ENCODE results near the gene TMEM132A. TPM values are rescaled to one million over a fixed set of nuclear protein-coding genes. Genes with fewer than 3 reads are reported as not detected.
A peak's percentile ranks its signal among the peaks of the same experiment; 100 is the strongest.

Gene TMEM132A
- total and polyA plus RNA-seq, 9 donors, result 2.9 to 34.1 (median 21.3) TPM

- WGBS, 3 donors, result 0 to 1% (median 0%) methylated on average over 24 to 31 of the region's 31 CpGs
- intact Hi-C loops (cut with DNase I), result loop anchor here in 2 of 4 donors (5.0 kb wide), 2 partner anchors 213 to 218 kb away; no protein-coding TSS in a partner anchor
- Histone ChIP-seq H3K36me3 (no peaks in the 10 kb centered on the region), H3K4me1 (ENCODE audit: insufficient read depth) (peaks cover 3% of the 10 kb centered on the region), H3K9me3 (no peaks in the 10 kb centered on the region), H3K4me3 (peak overlapping the region; percentile 50), H3K27me3 (no peaks in the 10 kb centered on the region), H3K27ac (peak overlapping the region; percentile 73 to 96)
- peak in 1 of 5 donors; percentile 70 for DNase-seq
- TF ChIP-seq CTCF (IDR thresholded peaks at IDR 0.05) (no peak), POLR2A (IDR thresholded peaks at IDR 0.05) (no peak), EP300 (IDR thresholded peaks at IDR 0.05) (no peak)
Observed at GRCh38 chr11:60914633-60915247, 9.5 kb upstream of the TMEM132A start.

GRCh38 chr11:60915248-60915914 lies 8.9 kb upstream of the TMEM132A start:
- Histone ChIP-seq H3K4me1 (ENCODE audit: insufficient read depth) (peaks cover 3% of the 10 kb centered on the region), H3K4me3 (peak overlapping the region; percentile 50), H3K9me3 (no peaks in the 10 kb centered on the region), H3K36me3 (no peaks in the 10 kb centered on the region), H3K27me3 (no peaks in the 10 kb centered on the region), H3K27ac (peak overlapping the region; percentile 54 to 55)
- TF ChIP-seq EP300 (IDR thresholded peaks at IDR 0.05), result no peak
- TF ChIP-seq POLR2A (IDR thresholded peaks at IDR 0.05), result no peak
- no peak for TF ChIP-seq CTCF (IDR thresholded peaks at IDR 0.05)
- WGBS, 3 donors, result 3 to 5% (median 5%) methylated on average over 17 of the region's 17 CpGs
- peak; percentile 55 to 69 (median 63) for DNase-seq
- intact Hi-C loops (cut with DNase I), result loop anchor here in 2 of 4 donors (5.0 kb wide), 2 partner anchors 212 to 217 kb away; no protein-coding TSS in a partner anchor

GRCh38 chr11:60916669-60917206 lies 7.5 kb upstream of the TMEM132A start:
- Histone ChIP-seq H3K27ac (no peak overlapping the region), H3K4me3 (no peak overlapping the region), H3K36me3 (no peaks in the 10 kb centered on the region), H3K4me1 (ENCODE audit: insufficient read depth) (peaks cover 3% of the 10 kb centered on the region), H3K9me3 (no peaks in the 10 kb centered on the region), H3K27me3 (no peaks in the 10 kb centered on the region)
- TF ChIP-seq POLR2A (IDR thresholded peaks at IDR 0.05), result no peak
- DNase-seq, result no peak
- intact Hi-C loops (cut with DNase I), result loop anchor here in 2 of 4 donors (5.0 kb wide), 2 partner anchors 211 to 216 kb away; no protein-coding TSS in a partner anchor
- 57 to 65% (median 63%) methylated on average over 3 of the region's 3 CpGs for WGBS, 3 donors

- Histone ChIP-seq H3K4me1 (ENCODE audit: insufficient read depth) (peaks cover 3% of the 10 kb centered on the region), H3K36me3 (no peaks in the 10 kb centered on the region), H3K27ac (no peak overlapping the region), H3K9me3 (no peaks in the 10 kb centered on the region), H3K4me3 (no peak overlapping the region), H3K27me3 (no peaks in the 10 kb centered on the region)
- WGBS, 3 donors, result 97 to 100% (median 98%) methylated on average over 1 of the region's 1 CpG
- intact Hi-C loops (cut with DNase I), result loop anchor here in 2 of 4 donors (5.0 kb wide), 2 partner anchors 210 to 215 kb away; no protein-coding TSS in a partner anchor
- DNase-seq, result no peak
- TF ChIP-seq CTCF (IDR thresholded peaks at IDR 0.05) (no peak), POLR2A (IDR thresholded peaks at IDR 0.05) (no peak), EP300 (IDR thresholded peaks at IDR 0.05) (no peak)
Observed at GRCh38 chr11:60917267-60917666, 7.0 kb upstream of the TMEM132A start.

Measured in ovary (tissue), 9 donors.